GM15510 (cell line): ENCODE measurements around the gene BARHL1.

Experiments
- POLR2A ChIP-seq: IDR thresholded peaks from 3 replicates; pipeline ENCODE4 v1.6.1; 2011; ENCODE audit warnings: borderline replicate concordance; ENCODE audit not compliant: insufficient read length; ENCODE audit errors: extremely low read depth

BARHL1 gene

GRCh38 chr9:132582276-132582785 is at the start of gene BARHL1:
Gene BARHL1 (plus strand): TSS chr9:132582606. CDS start chr9:132582798, 192 bp downstream.
- TF ChIP-seq POLR2A: no peak

- TF ChIP-seq POLR2A: no peak
Measured at GRCh38 chr9:132534832-132535231, 47.6 kb upstream of the BARHL1 start.

GRCh38 chr9:132536124-132536523 is 46.3 kb upstream of the BARHL1 start:
- TF ChIP-seq POLR2A: no peak

- no peak for TF ChIP-seq POLR2A
Measured at GRCh38 chr9:132537352-132537751, 45.1 kb upstream of the BARHL1 start.

- no peak for TF ChIP-seq POLR2A
Measured at GRCh38 chr9:132538071-132538470, 44.3 kb upstream of the BARHL1 start.

GRCh38 chr9:132539096-132539495 is 43.3 kb upstream of the BARHL1 start:
- TF ChIP-seq POLR2A: no peak

- TF ChIP-seq POLR2A: no peak
Measured at GRCh38 chr9:132541051-132541450, 41.4 kb upstream of the BARHL1 start.

- TF ChIP-seq POLR2A: no peak
Measured at GRCh38 chr9:132541870-132542830, 40.3 kb upstream of the BARHL1 start.

- TF ChIP-seq POLR2A: no peak
Measured at GRCh38 chr9:132543251-132543650, 39.2 kb upstream of the BARHL1 start.

GRCh38 chr9:132543960-132544359 is 38.4 kb upstream of the BARHL1 start:
- TF ChIP-seq POLR2A: no peak

- TF ChIP-seq POLR2A: no peak
Measured at GRCh38 chr9:132545578-132545977, 36.8 kb upstream of the BARHL1 start.

- TF ChIP-seq POLR2A: no peak
Measured at GRCh38 chr9:132546148-132547051, 36.0 kb upstream of the BARHL1 start.

- TF ChIP-seq POLR2A: no peak
Measured at GRCh38 chr9:132547052-132547431, 35.4 kb upstream of the BARHL1 start.

GRCh38 chr9:132547436-132547835 is 35.0 kb upstream of the BARHL1 start:
- no peak for TF ChIP-seq POLR2A
